Heart left ventricle (tissue), 16 donors: ENCODE results near the gene NTN4. TPM values are rescaled to one million over a fixed set of nuclear protein-coding genes. Genes with fewer than 3 reads are reported as not detected.
"Not testable (repeated sequence)": the region's sequence is repeated elsewhere in the genome, so short reads cannot be mapped to it uniquely, and the experiment has no call there.

Experiments used
- ATAC-seq, 4 donors: fragments of 200-7000 bp; cut with Tn5 transposase; one replicate each; pipeline ENCODE4 v1.9.1; 2020 to 2022; ENCODE audit warnings: moderate library complexity in 4 of 4, mild to moderate bottlenecking in 3 of 4, moderate number of reproducible peaks in 1 of 4
- DNase-seq, 5 donors: peaks; one replicate each; pipeline ENCODE4 v3.0.0-alpha.2; 2020
- H3K27ac ChIP-seq, 12 donors: fragments of 200-600 bp; sonication (generic) in 4 of 12; one replicate each; pipeline versions ENCODE4 v1.5.0 to v1.8.0; 2016 to 2022; ENCODE audit warnings: mild to moderate bottlenecking in 2 of 12
- H3K27me3 ChIP-seq, 9 donors: fragments of 200-600 bp; sonication (generic) in 2 of 9; one replicate each; pipeline versions ENCODE4 v1.5.1 to v1.8.0; 2016 to 2022; ENCODE audit warnings: mild to moderate bottlenecking in 3 of 9
- H3K36me3 ChIP-seq, 9 donors: fragments of 200-600 bp; sonication (generic) in 2 of 9; one replicate each; pipeline versions ENCODE4 v1.5.0 to v1.8.0; 2018 to 2022; ENCODE audit warnings: mild to moderate bottlenecking in 2 of 9
- H3K4me1 ChIP-seq, 12 donors: fragments of 200-600 bp; sonication (generic) in 4 of 12; one replicate each; pipeline versions ENCODE4 v1.5.0 to v1.8.0; 2016 to 2022; ENCODE audit warnings: mild to moderate bottlenecking in 3 of 12
- H3K4me3 ChIP-seq, 12 donors: fragments of 200-600 bp; sonication (generic) in 4 of 12; one replicate each; pipeline versions ENCODE4 v1.5.0 to v1.8.0; 2017 to 2022; ENCODE audit warnings: mild to moderate bottlenecking in 9 of 12, moderate library complexity in 4 of 12
- H3K9me3 ChIP-seq, 12 donors: fragments of 200-600 bp; sonication (generic) in 4 of 12; one replicate each; pipeline versions ENCODE4 v1.5.0 to v1.8.0; 2016 to 2022; ENCODE audit warnings: mild to moderate bottlenecking in 1 of 12
- CTCF ChIP-seq, 12 donors: fragments of 200-600 bp; sonication (generic) in 4 of 12; IDR thresholded peaks; one replicate each; pipeline versions ENCODE4 v1.5.0 to v1.8.0; 2018 to 2022; ENCODE audit warnings: antibody characterized with exemption in 12 of 12, mild to moderate bottlenecking in 5 of 12
- POLR2A ChIP-seq, 2 donors: fragments of 450-650 bp; IDR thresholded peaks; one replicate each; pipeline ENCODE4 v1.6.1; 2017; ENCODE audit warnings: antibody characterized with exemption in 2 of 2, mild to moderate bottlenecking in 2 of 2, moderate library complexity in 2 of 2
- WGBS, 4 donors: extraction: QIAGEN DNeasy Blood & Tissue Kit in 2 of 4; methylation state at CpG; one replicate each; pipeline versions ENCODE4 v1.1.5 to v1.1.7; 2013 to 2018; 5-methylcytosine and 5-hydroxymethylcytosine counted together
- intact Hi-C, 10 donors: fragments of 100-400 bp; cut with DNase I; formaldehyde crosslinking; loops; one replicate each; pipeline versions ENCODE4 v1.11.1 to v1.14.2; 2022
- polyA plus RNA-seq, 2 donors: library from polyadenylated mRNA; stranded (reverse); fragments of 200-250 nt; gene quantifications; one replicate each; pipeline ENCODE4 v1.2.3, GENCODE V29; 2013
- total RNA-seq, 9 donors: library from RNA; depleted of rRNA in 2 of 9; stranded (reverse); fragments of >200 nt in 2 of 9; fragmentation: NEBNext Ultra II Directional in 3 of 9; extraction: Animal tissue kit (Norgen Biotek cat#: 25700) in 3 of 9; gene quantifications; one replicate each; pipeline versions ENCODE4 v1.1.0 to v1.2.4, GENCODE V29; 2016 to 2023
- donor health status: ischemic (EF 13 %, LVEDD 7.1; RV severe dilation, severe dysfunction).
- donor health status: healthy with polysubstance abuse.
- donor health status: DM: no; HTN: yes; CAD: no.
- donor health status: DM: no; HTN: no; CAD: no.
- donor health status: ischemic (EF 25% LVEDD 6.9; RV normal size, moderate dysfunction).
- donor health status: ischemic (EF 25% LVEDD 5.7; RV mildly dilated, moderate dysfunction).
- donor health status: healthy.
- donor health status: DM: yes; HTN: yes; CAD: no.
- donor health status: ischemic (EF 35%, LVEDD 5.7; RV mildly dilated, moderate dysfunction).
- donor health status: nonischemic (EF 11% LVEDD 7.7; RV severe dilation, severe dysfunction).
- donor health status: DM: yes; HTN: yes; CAD: no.
- donor health status: PGD.
- donor health status: ischemic (EF 29% LVEDD 5.4; RV normal size, mild dysfunction).
- donor health status: nonischemic (EF 23%, LVEDD 6.1; RV moderate dilation, normal function).

Gene NTN4
- total and polyA plus RNA-seq, 11 donors, result 23.9 to 116 (median 68.0) TPM

GRCh38 chr12:95671265-95671664 lies 119.3 kb downstream of the NTN4 start:
- intact Hi-C loops, result no loop called here
- WGBS, 4 donors, result 90 to 96% (median 95%) methylated on average over 6 of the region's 6 CpGs
- ATAC-seq, result peak in 1 of 4 donors; percentile 27
- no peak for TF ChIP-seq POLR2A (IDR thresholded peaks at IDR 0.05)
- no peak for TF ChIP-seq CTCF (IDR thresholded peaks at IDR 0.05)
- H3K9me3 ChIP-seq, result no peaks in the 10 kb centered on the region
- H3K27ac ChIP-seq, result no peak overlapping the region
- DNase-seq, result no peak
- peaks cover 0 to 49% (median 12%) of the 10 kb centered on the region in 9 donors for H3K36me3 ChIP-seq
- no peak overlapping the region for H3K4me3 ChIP-seq
- H3K4me1 ChIP-seq, result peaks cover 0 to 24% (median 14%) of the 10 kb centered on the region in 12 donors
- H3K27me3 ChIP-seq, result no peaks in the 10 kb centered on the region

- TF ChIP-seq CTCF (IDR thresholded peaks at IDR 0.05), result no peak
- TF ChIP-seq POLR2A (IDR thresholded peaks at IDR 0.05), result no peak
- Histone ChIP-seq H3K36me3 (peaks cover 0 to 32% (median 2%) of the 10 kb centered on the region in 9 donors), H3K4me1 (peaks cover 0 to 23% (median 6%) of the 10 kb centered on the region in 12 donors), H3K27ac (peak overlapping the region in 10 of 12 donors; percentile 2 to 59 (median 34)), H3K4me3 (peak overlapping the region in 1 of 12 donors; percentile 10), H3K9me3 (no peaks in the 10 kb centered on the region), H3K27me3 (no peaks in the 10 kb centered on the region)
- DNase-seq, result no peak
- peak in 2 of 4 donors; percentile 47 to 49 for ATAC-seq
- intact Hi-C loops, result no loop called here
- 52 to 60% (median 57%) methylated on average over 2 of the region's 2 CpGs for whole genome bisulfite sequencing, 4 donors
Measured at GRCh38 chr12:95663525-95663924, 127.0 kb downstream of the NTN4 start.

- Histone ChIP-seq H3K9me3 (no peaks in the 10 kb centered on the region), H3K27me3 (no peaks in the 10 kb centered on the region), H3K4me3 (no peak overlapping the region), H3K4me1 (peaks cover 0 to 23% (median 6%) of the 10 kb centered on the region in 12 donors), H3K36me3 (peaks cover 0 to 23% (median 0%) of the 10 kb centered on the region in 9 donors), H3K27ac (no peak overlapping the region)
- WGBS, 4 donors, result 98 to 100% (median 98%) methylated on average over 1 of the region's 1 CpG
- ATAC-seq, result no peak
- DNase-seq, result no peak
- TF ChIP-seq CTCF (IDR thresholded peaks at IDR 0.05) (no peak), POLR2A (IDR thresholded peaks at IDR 0.05) (no peak)
- intact Hi-C loops, result no loop called here
Measured at GRCh38 chr12:95661360-95661759, 129.2 kb downstream of the NTN4 start.

- DNase-seq (no peak), ATAC-seq (peak in 1 of 4 donors; percentile 12)
- Histone ChIP-seq H3K27me3 (no peaks in the 10 kb centered on the region), H3K9me3 (no peaks in the 10 kb centered on the region), H3K4me1 (peaks cover 0 to 17% (median 7%) of the 10 kb centered on the region in 12 donors), H3K36me3 (peaks cover 0 to 25% (median 0%) of the 10 kb centered on the region in 9 donors), H3K27ac (no peak overlapping the region), H3K4me3 (no peak overlapping the region)
- intact Hi-C loops, result no loop called here
- WGBS, 4 donors, result 68 to 87% (median 77%) methylated on average over 6 of the region's 6 CpGs
- TF ChIP-seq POLR2A (IDR thresholded peaks at IDR 0.05) (no peak), CTCF (IDR thresholded peaks at IDR 0.05) (no peak)
Measured at GRCh38 chr12:95658386-95658785, 132.2 kb downstream of the NTN4 start.

GRCh38 chr12:95654665-95655064 lies 135.9 kb downstream of the NTN4 start:
- H3K4me3 ChIP-seq, ATAC-seq, H3K9me3 ChIP-seq, DNase-seq, H3K27me3 ChIP-seq, intact Hi-C loops: not testable (repeated sequence)
- Histone ChIP-seq H3K36me3 (peaks cover 0 to 17% (median 0%) of the 10 kb centered on the region in 9 donors), H3K4me1 (peaks cover 0 to 21% (median 7%) of the 10 kb centered on the region in 12 donors), H3K27ac (peak overlapping the region in 6 of 12 donors; percentile 64 to 82 (median 75))
- 87 to 95% (median 91%) methylated on average over 3 of the region's 3 CpGs for WGBS, 4 donors
